Breast epithelium (tissue), 3 donors: ENCODE results near the gene PIK3CB.

Experiments used
- POLR2A ChIP-seq: fragments of 450-650 bp; IDR thresholded peaks from one replicate; pipeline ENCODE4 v1.6.1; 2016; ENCODE audit warnings: antibody characterized with exemption, mild to moderate bottlenecking, moderate library complexity
- POLR2AphosphoS5 ChIP-seq, 3 donors: sonication (generic); formaldehyde crosslinking; IDR thresholded peaks; one replicate each; pipeline ENCODE4 v1.6.1; 2017; ENCODE audit warnings: antibody characterized with exemption in 3 of 3

DNA sequence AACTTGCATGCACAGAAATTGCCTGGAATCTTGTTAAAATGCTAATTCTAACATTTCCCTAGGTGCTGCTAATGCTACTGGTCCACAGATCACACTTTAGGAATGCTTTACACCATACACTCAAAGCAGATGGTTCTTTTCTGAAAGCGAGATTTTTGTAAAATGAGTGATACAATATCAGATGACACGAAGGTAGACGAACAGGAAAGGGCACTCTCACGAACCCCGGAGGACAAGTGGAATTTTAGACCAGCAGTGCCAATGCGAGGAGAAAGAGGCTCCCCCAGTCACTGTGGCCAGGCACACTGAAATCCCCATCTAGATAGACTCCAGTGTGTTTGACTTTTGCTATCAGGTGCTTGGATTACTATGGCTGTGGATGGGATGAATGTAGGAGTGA lies 205.2 kb downstream of the PIK3CB start:
- TF ChIP-seq POLR2A: no peak
- TF ChIP-seq POLR2AphosphoS5 (IDR thresholded peaks at IDR 0.05): no peak
